Fibroblast of mammary gland (primary cell): Measurements from ENCODE around the gene RASA3.
"Not testable (repeated sequence)": the region's sequence is repeated elsewhere in the genome, so short reads cannot be mapped to it uniquely, and the experiment has no call there.

Experiments
- DNase-seq: peaks from one replicate; pipeline ENCODE4 v3.0.0-alpha.2; 2010; ENCODE audit warnings: low read depth
- H3K4me3 ChIP-seq: 2 replicates; pipeline ENCODE4 v1.5.1; 2011; ENCODE audit warnings: low read depth, mild to moderate bottlenecking, low read length, moderate library complexity; ENCODE audit not compliant: control insufficient read depth
- TF ChIP-seq, protein P1 (sequence below): conservative IDR thresholded peaks from 2 replicates; pipeline ENCODE4 v1.5.1; 2011; ENCODE audit warnings: low read depth, low read length, inconsistent platforms; ENCODE audit not compliant: control insufficient read depth, insufficient read depth

The RASA3 gene

GRCh38 chr13:114106991-114107685 lies 25.3 kb downstream of the RASA3 start:
- no peak for DNase-seq
- no peak overlapping the region for H3K4me3 ChIP-seq

DNA sequence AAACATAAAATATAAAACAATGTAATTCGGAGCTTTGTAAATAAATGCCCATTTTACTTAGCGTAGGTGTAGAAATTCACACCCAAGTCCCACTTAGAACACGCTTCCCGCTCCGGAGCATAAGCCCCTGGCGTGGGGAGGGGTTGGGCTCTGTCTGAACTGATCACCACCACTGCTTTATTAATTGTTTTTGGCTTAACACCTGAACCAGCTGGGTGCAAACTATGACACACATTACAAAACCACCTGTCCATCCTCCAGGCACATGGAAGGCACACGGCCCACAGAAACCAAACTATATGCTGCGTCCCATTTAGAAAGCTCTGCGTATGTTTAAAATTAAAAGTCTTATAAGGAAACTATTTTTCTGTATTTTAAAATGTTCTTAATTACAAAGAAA lies 25.9 kb downstream of the RASA3 start:
- TF ChIP-seq, protein P1, sequence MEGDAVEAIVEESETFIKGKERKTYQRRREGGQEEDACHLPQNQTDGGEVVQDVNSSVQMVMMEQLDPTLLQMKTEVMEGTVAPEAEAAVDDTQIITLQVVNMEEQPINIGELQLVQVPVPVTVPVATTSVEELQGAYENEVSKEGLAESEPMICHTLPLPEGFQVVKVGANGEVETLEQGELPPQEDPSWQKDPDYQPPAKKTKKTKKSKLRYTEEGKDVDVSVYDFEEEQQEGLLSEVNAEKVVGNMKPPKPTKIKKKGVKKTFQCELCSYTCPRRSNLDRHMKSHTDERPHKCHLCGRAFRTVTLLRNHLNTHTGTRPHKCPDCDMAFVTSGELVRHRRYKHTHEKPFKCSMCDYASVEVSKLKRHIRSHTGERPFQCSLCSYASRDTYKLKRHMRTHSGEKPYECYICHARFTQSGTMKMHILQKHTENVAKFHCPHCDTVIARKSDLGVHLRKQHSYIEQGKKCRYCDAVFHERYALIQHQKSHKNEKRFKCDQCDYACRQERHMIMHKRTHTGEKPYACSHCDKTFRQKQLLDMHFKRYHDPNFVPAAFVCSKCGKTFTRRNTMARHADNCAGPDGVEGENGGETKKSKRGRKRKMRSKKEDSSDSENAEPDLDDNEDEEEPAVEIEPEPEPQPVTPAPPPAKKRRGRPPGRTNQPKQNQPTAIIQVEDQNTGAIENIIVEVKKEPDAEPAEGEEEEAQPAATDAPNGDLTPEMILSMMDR = no peak
- no peak for DNase-seq
- no peak overlapping the region for H3K4me3 ChIP-seq

More at GRCh38 chr13:114106991-114107685, 25.3 kb downstream of the RASA3 start:
- TF ChIP-seq, protein P1 = no peak

- no peak overlapping the region for H3K4me3 ChIP-seq
- TF ChIP-seq, protein P1 = no peak
- no peak for DNase-seq
Measured at GRCh38 chr13:114105521-114106225, 26.8 kb downstream of the RASA3 start.

DNA sequence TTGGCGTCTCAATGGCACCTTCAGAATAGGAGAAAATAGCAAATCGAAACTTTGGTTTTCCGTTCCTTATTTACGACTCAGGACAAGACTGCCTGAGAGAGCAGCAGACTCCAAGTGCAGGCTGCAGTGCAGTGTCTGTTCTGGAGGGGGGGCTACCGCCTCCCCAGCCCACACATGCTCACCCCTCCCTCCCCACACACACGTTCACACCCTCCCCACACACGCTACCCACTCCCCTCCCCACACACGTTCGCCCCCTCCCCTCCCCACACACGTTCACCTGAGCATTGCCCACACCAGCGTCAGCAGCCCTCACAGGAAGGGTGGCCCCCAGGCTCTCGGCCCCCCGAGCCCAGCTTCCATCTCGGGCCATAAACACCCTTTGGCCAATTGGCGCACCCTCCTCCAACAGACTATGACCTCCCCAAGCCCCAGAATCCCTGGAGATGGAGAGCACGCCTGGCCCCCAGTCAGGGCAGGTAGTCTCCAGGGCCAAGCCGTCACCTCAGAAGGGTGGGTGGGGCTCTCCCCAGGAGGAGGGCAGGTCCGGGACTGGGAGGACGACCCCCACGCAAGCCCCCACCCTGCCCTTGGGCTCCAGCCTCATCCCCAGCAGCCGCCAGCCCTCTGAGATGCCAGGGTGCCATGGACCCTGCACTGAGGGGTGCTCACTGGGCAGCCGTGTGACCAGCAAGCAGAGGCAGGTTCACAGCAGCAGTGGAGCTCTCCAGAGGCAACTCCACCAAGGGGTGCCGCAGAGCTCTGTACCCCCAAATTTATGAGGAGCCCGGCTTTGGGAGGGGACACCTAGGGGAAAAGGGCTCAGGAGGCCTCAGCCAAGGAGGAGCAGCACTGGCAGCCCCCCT lies 27.5 kb downstream of the RASA3 start:
- DNase-seq = no peak
- no peak overlapping the region for H3K4me3 ChIP-seq
- TF ChIP-seq, protein P1 = no peak

- no peak overlapping the region for H3K4me3 ChIP-seq
- no peak for DNase-seq
- TF ChIP-seq, protein P1 = no peak
Measured at GRCh38 chr13:114103801-114104654, 28.4 kb downstream of the RASA3 start.

DNA sequence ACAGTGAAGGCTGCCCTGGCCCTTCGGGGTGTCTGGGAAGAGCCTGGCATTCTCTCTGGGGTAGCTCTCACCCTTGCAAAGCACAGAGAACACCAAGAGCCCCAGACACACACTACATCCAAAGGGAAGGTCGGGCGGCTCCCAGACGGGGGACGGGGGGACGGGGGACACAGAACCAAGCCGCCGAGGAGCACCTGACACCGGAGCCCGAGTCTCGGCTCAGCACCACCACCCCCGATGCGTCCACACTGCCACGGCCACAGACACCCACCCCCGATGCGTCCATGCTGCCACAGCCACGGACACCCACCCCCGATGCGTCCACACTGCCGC lies 29.2 kb downstream of the RASA3 start:
- not testable (repeated sequence) for DNase-seq, H3K4me3 ChIP-seq
